IPS DF 6.9 (cell line): Measurements from ENCODE around the gene TMEM167B.

ENCODE experiments used
- DNase-seq: peaks from one replicate; pipeline ENCODE4 v3.0.0-alpha.2; 2013; ENCODE audit warnings: low read depth, low spot score
- H3K27ac ChIP-seq: one replicate; pipeline ENCODE4 v1.5.1; 2013; ENCODE audit warnings: low read length, control low read depth
- H3K27me3 ChIP-seq: 2 replicates; pipeline ENCODE4 v1.6.1; 2013; ENCODE audit warnings: mild to moderate bottlenecking, low read length; ENCODE audit not compliant: control insufficient read depth, insufficient read depth
- H3K36me3 ChIP-seq: 2 replicates; pipeline ENCODE4 v1.6.1; 2013; ENCODE audit warnings: low read length; ENCODE audit not compliant: control insufficient read depth, insufficient read depth
- H3K4me1 ChIP-seq: 2 replicates; pipeline ENCODE4 v1.6.1; 2013; ENCODE audit warnings: low read length; ENCODE audit not compliant: control insufficient read depth, insufficient read depth
- H3K4me3 ChIP-seq: 2 replicates; pipeline ENCODE4 v1.5.1; 2013; ENCODE audit warnings: mild to moderate bottlenecking, low read length
- H3K9me3 ChIP-seq: 2 replicates; pipeline ENCODE4 v1.6.1; 2013; ENCODE audit warnings: low read length, inconsistent platforms; ENCODE audit not compliant: control insufficient read depth, insufficient read depth
- WGBS: extraction: QIAGEN DNeasy Blood & Tissue Kit; methylation state at CpG from one replicate; pipeline ENCODE4 v1.1.7; 2013; ENCODE audit warnings: mixed read lengths, missing lambda C conversion rate; ENCODE audit not compliant: insufficient read length, insufficient coverage; 5-methylcytosine and 5-hydroxymethylcytosine counted together

TMEM167B gene

GRCh38 chr1:109095631-109096030 is 5.1 kb downstream of the TMEM167B start:
- H3K27me3 ChIP-seq, result no peaks in the 10 kb centered on the region
- no peak overlapping the region for H3K27ac ChIP-seq
- 0 out of 2 replicates have a peak, but pooled peaks cover 1% of the 10 kb centered on the region for H3K4me1 ChIP-seq
- H3K9me3 ChIP-seq, result no peaks in the 10 kb centered on the region
- no peak for DNase-seq
- peaks cover 2% of the 10 kb centered on the region; the same call in 1 of the 2 replicates for H3K36me3 ChIP-seq
- WGBS, result no CpG with 5 or more reads among the region's 1 CpG
- no peak overlapping the region for H3K4me3 ChIP-seq

- H3K27me3 ChIP-seq, result no peaks in the 10 kb centered on the region
- no peak overlapping the region for H3K27ac ChIP-seq
- H3K4me3 ChIP-seq, result no peak overlapping the region
- no peaks in the 10 kb centered on the region for H3K9me3 ChIP-seq
- WGBS, result no CpG with 5 or more reads among the region's 1 CpG
- DNase-seq, result no peak
- 0 out of 2 replicates have a peak, but pooled peaks cover 1% of the 10 kb centered on the region for H3K4me1 ChIP-seq
- H3K36me3 ChIP-seq, result peaks cover 2% of the 10 kb centered on the region; the same call in 1 of the 2 replicates
These were observed 5.6 kb downstream of the TMEM167B start for GRCh38 chr1:109096120-109096519.

GRCh38 chr1:109099938-109100773 is 9.6 kb downstream of the TMEM167B start:
- H3K27ac ChIP-seq, result no peak overlapping the region
- no CpG with 5 or more reads among the region's 77 CpGs for WGBS

GRCh38 chr1:109104364-109105151 is 14.0 kb downstream of the TMEM167B start:
- no peaks in the 10 kb centered on the region for H3K27me3 ChIP-seq
- H3K9me3 ChIP-seq, result no peaks in the 10 kb centered on the region
- H3K4me1 ChIP-seq, result 0 out of 2 replicates have a peak, but pooled peaks cover 1% of the 10 kb centered on the region
- no peak overlapping the region for H3K27ac ChIP-seq
- H3K36me3 ChIP-seq, result no peaks in the 10 kb centered on the region
- no peak for DNase-seq
- WGBS, result no CpG with 5 or more reads among the region's 20 CpGs
- no peak overlapping the region for H3K4me3 ChIP-seq

More at GRCh38 chr1:109099938-109100773, 9.6 kb downstream of the TMEM167B start:
- H3K9me3 ChIP-seq, result no peaks in the 10 kb centered on the region
- H3K27me3 ChIP-seq, result no peaks in the 10 kb centered on the region
- no peaks in the 10 kb centered on the region for H3K36me3 ChIP-seq
- DNase-seq, result peak; percentile 92
- peak overlapping the region; percentile 77 for H3K4me3 ChIP-seq
- H3K4me1 ChIP-seq, result 0 out of 2 replicates have a peak, but pooled peaks cover 1% of the 10 kb centered on the region

GRCh38 chr1:109105881-109106280 is 15.3 kb downstream of the TMEM167B start:
- Histone ChIP-seq H3K36me3 (no peaks in the 10 kb centered on the region), H3K4me3 (no peak overlapping the region), H3K9me3 (no peaks in the 10 kb centered on the region), H3K27ac (no peak overlapping the region), H3K4me1 (no peaks in the 10 kb centered on the region), H3K27me3 (no peaks in the 10 kb centered on the region)
- no CpG with 5 or more reads among the region's 4 CpGs for WGBS
- no peak for DNase-seq

- no peak overlapping the region for H3K4me3 ChIP-seq
- H3K27me3 ChIP-seq, result no peaks in the 10 kb centered on the region; the same call in 1 of the 2 replicates
- no peak for DNase-seq
- no peaks in the 10 kb centered on the region for H3K4me1 ChIP-seq
- no peaks in the 10 kb centered on the region for H3K36me3 ChIP-seq
- no peak overlapping the region for H3K27ac ChIP-seq
- no peaks in the 10 kb centered on the region for H3K9me3 ChIP-seq
- no CpG with 5 or more reads among the region's 7 CpGs for WGBS
These were observed 17.2 kb downstream of the TMEM167B start for GRCh38 chr1:109107785-109108184.

GRCh38 chr1:109109906-109110305 is 19.3 kb downstream of the TMEM167B start:
- DNase-seq, result no peak

GRCh38 chr1:109111386-109112055 is 21.0 kb downstream of the TMEM167B start:
- Histone ChIP-seq H3K4me3 (no peak overlapping the region), H3K27ac (no peak overlapping the region), H3K27me3 (peaks cover 20% of the 10 kb centered on the region), H3K4me1 (no peaks in the 10 kb centered on the region), H3K36me3 (no peaks in the 10 kb centered on the region), H3K9me3 (no peaks in the 10 kb centered on the region)
- no CpG with 5 or more reads among the region's 5 CpGs for WGBS
- DNase-seq, result no peak

More at GRCh38 chr1:109109906-109110305, 19.3 kb downstream of the TMEM167B start:
- H3K4me1 ChIP-seq, result no peaks in the 10 kb centered on the region
- H3K36me3 ChIP-seq, result no peaks in the 10 kb centered on the region
- no CpG with 5 or more reads among the region's 3 CpGs for WGBS
- no peak overlapping the region for H3K27ac ChIP-seq
- H3K27me3 ChIP-seq, result peaks cover 19% of the 10 kb centered on the region
- no peaks in the 10 kb centered on the region for H3K9me3 ChIP-seq
- no peak overlapping the region for H3K4me3 ChIP-seq

- WGBS, result no CpG with 5 or more reads among the region's 10 CpGs
- H3K4me3 ChIP-seq, result no peak overlapping the region
- no peak overlapping the region for H3K27ac ChIP-seq
- H3K27me3 ChIP-seq, result peaks cover 20% of the 10 kb centered on the region
- no peaks in the 10 kb centered on the region for H3K9me3 ChIP-seq
- no peaks in the 10 kb centered on the region for H3K36me3 ChIP-seq
- no peaks in the 10 kb centered on the region for H3K4me1 ChIP-seq
- no peak for DNase-seq
These were observed 21.6 kb downstream of the TMEM167B start for GRCh38 chr1:109112056-109112651.
